ENCODE measurements around the gene HEATR5B.

DNA sequence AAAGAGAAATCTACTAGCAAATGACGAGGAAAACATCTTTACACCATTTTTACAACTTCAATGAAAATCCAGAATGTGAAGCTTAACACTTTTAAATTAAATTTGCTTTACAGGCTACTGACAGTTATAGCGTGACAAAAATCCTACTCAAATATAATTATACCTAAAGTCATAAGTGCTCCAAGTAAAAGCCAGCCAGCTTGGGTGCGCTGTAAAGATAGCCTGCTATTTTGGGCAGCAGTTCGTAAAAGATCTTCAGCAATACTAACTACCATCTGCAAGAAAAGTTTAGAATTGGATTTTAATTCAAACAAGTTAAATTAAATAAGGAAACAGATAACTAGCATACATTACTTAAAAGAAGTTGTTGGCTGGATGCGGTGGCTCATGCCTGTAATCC lies 22.4 kb downstream of the HEATR5B start:
- TF ChIP-seq POLR2A (IDR thresholded peaks at IDR 0.05; ENCODE audit: low read depth, low read length) (no peak), SRF (IDR thresholded peaks at IDR 0.05; ENCODE audit: low read depth in 2 of 2, low read length in 2 of 2) (no peak), JUNB (IDR thresholded peaks at IDR 0.05) (no peak), KDM1A (IDR thresholded peaks at IDR 0.05; ENCODE audit: borderline replicate concordance) (no peak), CREB1 (IDR thresholded peaks at IDR 0.05; ENCODE audit: low read depth) (no peak), EZH2 (IDR thresholded peaks at IDR 0.05; ENCODE audit: borderline replicate concordance, control insufficient read depth, low read depth, low read length) (no peak)
- TF ChIP-seq, protein P1, sequence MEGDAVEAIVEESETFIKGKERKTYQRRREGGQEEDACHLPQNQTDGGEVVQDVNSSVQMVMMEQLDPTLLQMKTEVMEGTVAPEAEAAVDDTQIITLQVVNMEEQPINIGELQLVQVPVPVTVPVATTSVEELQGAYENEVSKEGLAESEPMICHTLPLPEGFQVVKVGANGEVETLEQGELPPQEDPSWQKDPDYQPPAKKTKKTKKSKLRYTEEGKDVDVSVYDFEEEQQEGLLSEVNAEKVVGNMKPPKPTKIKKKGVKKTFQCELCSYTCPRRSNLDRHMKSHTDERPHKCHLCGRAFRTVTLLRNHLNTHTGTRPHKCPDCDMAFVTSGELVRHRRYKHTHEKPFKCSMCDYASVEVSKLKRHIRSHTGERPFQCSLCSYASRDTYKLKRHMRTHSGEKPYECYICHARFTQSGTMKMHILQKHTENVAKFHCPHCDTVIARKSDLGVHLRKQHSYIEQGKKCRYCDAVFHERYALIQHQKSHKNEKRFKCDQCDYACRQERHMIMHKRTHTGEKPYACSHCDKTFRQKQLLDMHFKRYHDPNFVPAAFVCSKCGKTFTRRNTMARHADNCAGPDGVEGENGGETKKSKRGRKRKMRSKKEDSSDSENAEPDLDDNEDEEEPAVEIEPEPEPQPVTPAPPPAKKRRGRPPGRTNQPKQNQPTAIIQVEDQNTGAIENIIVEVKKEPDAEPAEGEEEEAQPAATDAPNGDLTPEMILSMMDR (IDR thresholded peaks at IDR 0.05 in 2 of 3, conservative IDR thresholded peaks at IDR 0.05 in 1 of 3; ENCODE audit: control insufficient read depth in 2 of 3, extremely low read depth in 1 of 3, insufficient read depth in 1 of 3, low read depth in 3 of 3, low read length in 3 of 3): no peak

Data from GM12878 (cell line).